ENCODE results near the gene ACTL10.
"Not testable (repeated sequence)": the region's sequence is repeated elsewhere in the genome, so short reads cannot be mapped to it uniquely, and the experiment has no call there.

The ACTL10 gene

GRCh38 chr20:33666293-33667244 is at the start of gene ACTL10:
TSS of gene ACTL10 (plus strand) at chr20:33666943. CDS start at chr20:33667498, 555 bp downstream.
- peak; percentile 57 for DNase-seq (ENCODE audit: low read depth)

DNA sequence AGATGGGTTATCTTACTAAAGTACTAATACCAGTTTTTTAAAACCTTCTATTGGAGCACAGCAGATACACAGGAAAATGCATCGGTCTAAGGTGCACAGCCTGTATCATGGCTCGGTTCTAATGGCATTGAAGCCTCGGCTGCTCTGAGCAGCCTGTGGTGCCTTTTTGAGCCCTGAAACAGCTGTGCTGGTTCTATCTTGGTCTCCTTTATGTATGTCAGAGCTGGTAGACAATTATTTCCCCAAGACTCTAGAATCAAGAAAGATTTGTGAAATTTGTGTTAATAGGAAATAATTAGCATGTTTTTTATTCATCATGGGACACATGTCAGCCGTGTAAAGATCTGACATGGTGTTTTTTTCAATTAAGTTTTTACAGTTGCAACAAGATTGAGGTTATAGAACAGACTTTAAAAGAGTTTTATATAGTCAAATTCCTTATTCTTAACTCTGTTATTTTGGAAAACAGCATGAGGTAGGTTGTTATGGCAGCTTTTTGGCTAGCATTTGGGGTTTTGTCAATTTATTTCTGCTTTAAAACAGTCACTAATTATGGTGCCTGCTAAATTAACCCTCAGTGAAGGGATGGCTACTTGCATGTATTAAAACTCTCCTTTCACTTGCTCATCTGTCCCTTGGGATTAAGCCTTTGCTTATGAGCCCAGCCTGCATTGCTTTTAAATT is 44.9 kb upstream of the ACTL10 start:
- no peak for DNase-seq (ENCODE audit: low read depth)

- no peak for DNase-seq (ENCODE audit: low read depth)
These were observed 43.9 kb upstream of the ACTL10 start for GRCh38 chr20:33622705-33623365.

DNA sequence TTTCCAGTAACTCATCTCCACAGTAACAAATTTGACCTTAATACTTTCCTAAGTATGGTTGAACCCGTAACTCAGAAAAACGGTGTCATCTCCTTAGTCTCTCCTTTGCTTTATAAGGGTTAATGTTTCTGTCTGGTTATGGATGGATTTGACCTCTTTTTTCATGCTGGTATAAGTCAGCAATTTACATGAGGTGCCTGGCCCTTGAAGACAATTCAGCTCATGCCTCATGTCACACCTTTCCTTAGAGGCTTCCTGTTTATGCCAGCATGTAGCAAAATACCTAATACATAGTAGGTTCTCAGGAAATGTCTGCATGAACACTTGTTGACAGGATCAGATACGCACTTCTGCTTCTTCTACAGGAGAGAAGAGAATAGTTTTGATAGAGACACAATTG is 42.3 kb upstream of the ACTL10 start:
- no peak for DNase-seq (ENCODE audit: low read depth)

GRCh38 chr20:33626190-33626589 is 40.6 kb upstream of the ACTL10 start:
- no peak for DNase-seq (ENCODE audit: low read depth)

DNA sequence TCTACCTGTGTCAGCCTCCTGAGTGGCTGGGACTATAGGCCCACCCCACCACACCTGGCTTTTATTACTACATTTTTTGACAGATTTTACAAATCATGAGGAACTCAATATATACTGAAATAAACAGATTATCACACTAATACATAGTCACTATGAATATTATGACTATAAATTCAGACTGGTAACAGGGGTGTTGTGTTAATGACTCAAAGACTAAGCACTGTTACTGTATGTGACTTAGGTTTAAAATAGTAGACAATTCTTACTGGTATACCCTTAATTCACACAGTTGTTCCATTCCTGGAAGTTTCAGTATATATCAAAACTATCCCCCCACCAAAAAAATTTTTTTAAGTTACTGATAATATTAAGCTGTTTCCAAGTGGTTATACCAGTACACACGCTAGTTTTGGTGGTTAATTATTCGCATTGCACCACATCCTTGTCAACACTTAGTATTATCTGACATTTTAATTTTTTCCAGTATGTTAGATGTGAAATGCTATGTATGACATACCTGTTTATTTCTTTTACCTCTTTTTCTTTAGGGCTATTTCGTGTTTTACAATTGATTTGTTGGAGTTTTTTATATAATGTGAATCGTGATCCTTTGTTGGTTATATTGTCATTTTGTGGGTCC is 39.0 kb upstream of the ACTL10 start:
- no peak for DNase-seq (ENCODE audit: low read depth)

- no peak for DNase-seq (ENCODE audit: low read depth)
These were observed 37.2 kb upstream of the ACTL10 start for GRCh38 chr20:33629533-33629932.

DNA sequence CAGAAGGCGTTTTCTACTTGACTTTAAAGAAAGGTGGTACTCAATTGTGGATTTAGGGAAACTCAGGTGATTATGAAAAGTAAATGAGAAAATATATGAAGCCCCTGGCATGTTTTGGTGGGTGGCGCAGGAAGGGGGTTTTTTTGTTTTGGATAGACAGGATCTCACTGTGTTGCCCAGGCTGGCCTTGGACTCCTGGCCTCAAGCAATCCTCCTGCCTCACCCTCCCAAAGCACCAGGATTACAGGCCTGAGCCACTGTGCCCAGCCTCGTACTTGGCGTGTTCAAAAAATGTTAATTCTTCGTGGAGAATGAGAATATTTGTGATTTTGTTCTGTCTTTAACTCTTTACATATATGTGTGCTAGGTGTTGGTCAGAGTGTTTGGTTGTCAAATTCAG is 36.8 kb upstream of the ACTL10 start:
- no peak for DNase-seq (ENCODE audit: low read depth)

DNA sequence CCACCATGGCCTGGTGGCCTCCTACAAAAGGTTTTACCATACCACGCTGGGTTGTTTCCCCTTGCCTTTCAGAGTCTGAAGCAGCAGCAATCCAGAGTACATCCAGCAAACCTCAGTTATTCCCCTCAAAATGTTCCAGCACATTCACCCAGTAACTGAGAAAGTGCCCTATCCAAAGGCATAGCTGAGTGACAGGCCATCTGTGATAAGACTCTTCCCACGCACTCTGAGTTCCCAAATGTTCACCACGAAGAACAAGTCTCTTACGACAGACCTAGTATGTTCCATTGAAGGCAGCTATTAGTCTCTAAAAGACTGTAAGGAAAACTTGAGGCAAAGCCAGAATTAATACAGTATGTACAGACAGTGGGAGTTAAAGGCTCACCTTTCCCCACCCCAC is 36.2 kb upstream of the ACTL10 start:
- no peak for DNase-seq (ENCODE audit: low read depth)

- not testable (repeated sequence) for DNase-seq (ENCODE audit: low read depth)
These were observed 34.8 kb upstream of the ACTL10 start for GRCh38 chr20:33631910-33632309.

DNA sequence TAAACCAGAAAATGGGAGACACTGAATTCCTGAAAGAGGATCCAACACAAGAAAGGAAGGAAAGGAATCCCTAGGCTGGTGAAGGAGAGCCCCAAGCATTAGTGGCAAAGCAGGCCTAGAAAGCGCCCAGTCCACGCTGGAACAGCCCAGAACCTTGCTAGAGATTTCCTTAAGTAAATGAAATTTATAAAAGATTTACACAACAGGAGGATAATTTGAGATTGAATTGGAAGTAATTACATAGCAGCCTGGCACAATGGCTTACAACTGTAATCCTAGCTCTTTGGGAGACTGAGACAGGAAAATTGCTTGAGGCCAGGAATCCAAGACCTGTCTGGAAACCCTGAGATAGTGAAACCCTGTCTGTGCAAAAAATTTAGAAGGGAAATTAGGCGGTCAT is 31.4 kb upstream of the ACTL10 start:
- DNase-seq (ENCODE audit: low read depth): no peak

DNA sequence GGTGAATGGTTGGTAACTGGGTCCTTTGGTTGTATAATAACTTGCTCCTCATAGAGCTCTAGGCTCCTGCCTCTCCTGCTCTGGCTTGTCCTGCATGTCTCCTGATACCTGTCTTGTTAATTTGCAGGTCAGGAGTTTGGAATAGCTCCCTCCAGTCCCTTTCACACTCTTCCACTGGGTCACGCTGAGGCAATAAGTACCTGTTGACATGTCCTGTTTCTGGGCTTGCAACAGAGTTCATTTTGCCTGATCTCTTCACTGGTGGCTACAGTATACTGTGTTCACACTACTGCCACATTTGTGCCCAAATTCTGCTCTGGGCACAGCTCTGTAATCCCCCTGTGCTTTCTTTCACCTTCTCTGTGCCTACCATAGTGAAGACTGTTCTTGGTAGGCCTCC is 30.0 kb upstream of the ACTL10 start:
- DNase-seq (ENCODE audit: low read depth): no peak

DNA sequence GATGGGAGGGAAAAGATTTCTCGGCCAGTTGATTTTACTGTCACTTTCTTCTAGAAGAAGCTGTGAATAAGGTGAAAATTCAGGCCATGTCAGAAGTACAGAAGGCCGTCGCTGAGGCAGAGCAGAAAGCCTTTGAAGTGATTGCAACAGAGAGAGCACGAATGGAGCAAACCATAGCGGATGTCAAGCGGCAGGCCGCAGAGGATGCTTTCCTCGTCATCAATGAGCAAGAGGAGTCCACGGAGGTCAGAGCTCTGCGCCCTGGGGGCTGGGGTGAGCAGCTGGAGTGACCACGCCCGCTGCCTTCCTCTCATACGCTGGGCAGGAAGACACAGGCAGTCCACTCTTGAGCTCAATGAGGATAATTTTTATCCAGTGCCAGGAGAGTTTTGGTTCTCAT is 26.5 kb upstream of the ACTL10 start:
- no peak for DNase-seq (ENCODE audit: low read depth)

- DNase-seq (ENCODE audit: low read depth): no peak
These were observed 22.3 kb upstream of the ACTL10 start for GRCh38 chr20:33644313-33645071.

GRCh38 chr20:33645072-33645358 is 21.7 kb upstream of the ACTL10 start:
- no peak for DNase-seq (ENCODE audit: low read depth)

GRCh38 chr20:33645396-33645795 is 21.3 kb upstream of the ACTL10 start:
- DNase-seq (ENCODE audit: low read depth): no peak

DNA sequence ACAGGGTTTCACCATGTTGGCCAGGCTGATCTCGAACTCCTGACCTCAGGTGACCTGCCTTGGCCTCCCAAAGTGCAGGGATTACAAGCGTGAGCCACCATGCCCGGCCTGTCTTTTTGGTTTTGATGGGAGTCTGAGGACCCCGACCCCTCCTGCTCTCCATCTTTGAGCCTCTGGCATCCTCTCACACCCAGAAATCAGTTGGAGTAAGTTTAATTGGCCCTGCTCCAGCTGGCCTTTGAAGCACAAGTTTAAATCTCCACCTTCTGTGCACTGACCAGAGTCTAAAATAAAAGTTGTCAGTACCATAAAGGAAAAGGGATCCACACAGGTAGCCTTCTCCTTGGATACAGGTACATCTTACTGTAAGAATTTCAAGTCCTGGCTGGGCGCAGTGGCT is 20.6 kb upstream of the ACTL10 start:
- no peak for DNase-seq (ENCODE audit: low read depth)

- not testable (repeated sequence) for DNase-seq (ENCODE audit: low read depth)
These were observed 19.7 kb upstream of the ACTL10 start for GRCh38 chr20:33646959-33647602.

- no peak for DNase-seq (ENCODE audit: low read depth)
These were observed 18.9 kb upstream of the ACTL10 start for GRCh38 chr20:33647603-33648395.

- DNase-seq (ENCODE audit: low read depth): no peak
These were observed 18.2 kb upstream of the ACTL10 start for GRCh38 chr20:33648396-33649004.
